ENCODE results near the gene TMPRSS2.

TMPRSS2 gene

GRCh38 chr21:41509145-41509496, 1.2 kb upstream of the TMPRSS2 start:
- no peak for DNase-seq

GRCh38 chr21:41508415-41509144, 622 bp upstream of the TMPRSS2 start:
- no peak for DNase-seq

GRCh38 chr21:41506611-41507520, 1.1 kb downstream of the TMPRSS2 start:
- DNase-seq: no peak

GRCh38 chr21:41506005-41506594, 1.9 kb downstream of the TMPRSS2 start:
- no peak for DNase-seq

- no peak for DNase-seq
Observed at GRCh38 chr21:41504030-41504429, 3.9 kb downstream of the TMPRSS2 start.

GRCh38 chr21:41503331-41503730, 4.6 kb downstream of the TMPRSS2 start:
- DNase-seq: no peak

- DNase-seq: no peak
Observed at GRCh38 chr21:41501919-41502318, 6.0 kb downstream of the TMPRSS2 start.

- no peak for DNase-seq
Observed at GRCh38 chr21:41500931-41501381, 7.0 kb downstream of the TMPRSS2 start.

- no peak for DNase-seq
Observed at GRCh38 chr21:41500363-41500762, 7.6 kb downstream of the TMPRSS2 start.

- DNase-seq: no peak
Observed at GRCh38 chr21:41499920-41500319, 8.0 kb downstream of the TMPRSS2 start.

GRCh38 chr21:41497788-41498187, 10.2 kb downstream of the TMPRSS2 start:
- DNase-seq: no peak

GRCh38 chr21:41497008-41497407, 10.9 kb downstream of the TMPRSS2 start:
- no peak for DNase-seq

- DNase-seq: no peak
Observed at GRCh38 chr21:41494242-41494641, 13.7 kb downstream of the TMPRSS2 start.

- DNase-seq: no peak
Observed at GRCh38 chr21:41491412-41491811, 16.5 kb downstream of the TMPRSS2 start.

GRCh38 chr21:41490330-41490729, 17.6 kb downstream of the TMPRSS2 start:
- no peak for DNase-seq

- no peak for DNase-seq
Observed at GRCh38 chr21:41489329-41489728, 18.6 kb downstream of the TMPRSS2 start.

- DNase-seq: no peak
Observed at GRCh38 chr21:41488080-41488479, 19.9 kb downstream of the TMPRSS2 start.

GRCh38 chr21:41487082-41487481, 20.9 kb downstream of the TMPRSS2 start:
- DNase-seq: no peak

- DNase-seq: no peak
Observed at GRCh38 chr21:41483973-41484372, 24.0 kb downstream of the TMPRSS2 start.

GRCh38 chr21:41483415-41483814, 24.5 kb downstream of the TMPRSS2 start:
- DNase-seq: no peak

- no peak for DNase-seq
Observed at GRCh38 chr21:41482980-41483379, 25.0 kb downstream of the TMPRSS2 start.

GRCh38 chr21:41482301-41482700, 25.7 kb downstream of the TMPRSS2 start:
- no peak for DNase-seq

- no peak for DNase-seq
Observed at GRCh38 chr21:41481191-41481590, 26.8 kb downstream of the TMPRSS2 start.
